Loucy (cell line): ENCODE measurements around the gene SKI.

Experiments
- H2AFZ ChIP-seq: fragments of 200-600 bp; sonication (generic); 2 replicates; pipeline ENCODE4 v1.6.0; 2016; ENCODE audit warnings: antibody characterized with exemption, mild to moderate bottlenecking, low read length, moderate library complexity
- H3F3A ChIP-seq: fragments of 200-600 bp; 2 replicates; pipeline ENCODE4 v1.6.0; 2016; ENCODE audit warnings: antibody characterized with exemption, low read depth, mild to moderate bottlenecking
- H3K27me3 ChIP-seq: fragments of 200-600 bp; sonication (generic); 2 replicates; pipeline ENCODE4 v1.6.1; 2014; ENCODE audit warnings: low read length, mild to moderate bottlenecking; ENCODE audit not compliant: insufficient read depth, poor library complexity, severe bottlenecking
- H3K36me3 ChIP-seq: fragments of 200-600 bp; sonication (generic); 2 replicates; pipeline ENCODE4 v1.6.1; 2016; ENCODE audit warnings: low read length; ENCODE audit not compliant: insufficient read depth
- H3K4me1 ChIP-seq: fragments of 200-600 bp; sonication (generic); 2 replicates; pipeline ENCODE4 v1.5.1; 2014; ENCODE audit warnings: low read length, mild to moderate bottlenecking; ENCODE audit not compliant: insufficient read depth, poor library complexity, severe bottlenecking
- H3K4me2 ChIP-seq: fragments of 200-600 bp; sonication (generic); 2 replicates; pipeline ENCODE4 v1.6.0; 2014; ENCODE audit warnings: antibody characterized with exemption, low read length, low read depth, mild to moderate bottlenecking; ENCODE audit not compliant: poor library complexity, severe bottlenecking
- H3K4me3 ChIP-seq: fragments of 200-600 bp; sonication (generic); 2 replicates; pipeline ENCODE4 v1.5.1; 2014; ENCODE audit warnings: low read length, mild to moderate bottlenecking, mixed read lengths; ENCODE audit not compliant: poor library complexity, severe bottlenecking
- H3K79me2 ChIP-seq: fragments of 200-600 bp; sonication (generic); 2 replicates; pipeline ENCODE4 v1.6.1; 2014; ENCODE audit warnings: low read length; ENCODE audit not compliant: insufficient read depth
- H3K9ac ChIP-seq: fragments of 200-600 bp; sonication (generic); 2 replicates; pipeline ENCODE4 v1.6.0; 2014; ENCODE audit warnings: mild to moderate bottlenecking, low read depth, low read length, moderate library complexity; ENCODE audit not compliant: poor library complexity, severe bottlenecking
- H3K9me2 ChIP-seq: fragments of 200-600 bp; sonication (generic); replicated peaks from 2 replicates; pipeline ENCODE4 v1.6.1; 2016; ENCODE audit warnings: low read depth, low read length, mixed read lengths
- H3K9me3 ChIP-seq: fragments of 200-600 bp; sonication (generic); 2 replicates; pipeline ENCODE4 v1.6.1; 2014; ENCODE audit warnings: mild to moderate bottlenecking, antibody characterized with exemption, low read length, low read depth; ENCODE audit not compliant: insufficient read depth
- H4K20me1 ChIP-seq: fragments of 200-600 bp; sonication (generic); 2 replicates; pipeline ENCODE4 v1.6.0; 2014; ENCODE audit warnings: antibody characterized with exemption, low read length, mild to moderate bottlenecking; ENCODE audit not compliant: insufficient read depth, poor library complexity, severe bottlenecking
- CTCF ChIP-seq: fragments of 200-600 bp; sonication (generic); conservative IDR thresholded peaks from 2 replicates; pipeline ENCODE4 v1.5.1; 2014; ENCODE audit warnings: mild to moderate bottlenecking, antibody characterized with exemption, low read length
- EZH2phosphoT487 ChIP-seq: fragments of 200-600 bp; IDR thresholded peaks from 2 replicates; pipeline ENCODE4 v1.6.1; 2018; ENCODE audit warnings: antibody characterized with exemption, mild to moderate bottlenecking, moderate library complexity, borderline replicate concordance

SKI gene

GRCh38 chr1:2341706-2342383, 113.7 kb downstream of the SKI start:
- no peaks in the 10 kb centered on the region for H3K27me3 ChIP-seq
- H3K9me3 ChIP-seq, result no peaks in the 10 kb centered on the region
- no peak overlapping the region for H3K4me3 ChIP-seq
- H3F3A ChIP-seq, result no peaks in the 10 kb centered on the region
- no peaks in the 10 kb centered on the region for H4K20me1 ChIP-seq
- H3K9me2 ChIP-seq, result no peaks in the 10 kb centered on the region
- H3K4me1 ChIP-seq, result no peaks in the 10 kb centered on the region
- H3K79me2 ChIP-seq, result no peaks in the 10 kb centered on the region
- TF ChIP-seq CTCF (no peak), EZH2phosphoT487 (no peak)
- no peak overlapping the region for H3K4me2 ChIP-seq
- no peaks in the 10 kb centered on the region for H3K36me3 ChIP-seq
- no peak overlapping the region for H3K9ac ChIP-seq
- H2AFZ ChIP-seq, result no peak overlapping the region

GRCh38 chr1:2342384-2343022, 114.4 kb downstream of the SKI start:
- H2AFZ ChIP-seq, result no peak overlapping the region
- no peaks in the 10 kb centered on the region for H3K79me2 ChIP-seq
- no peaks in the 10 kb centered on the region for H3F3A ChIP-seq
- no peaks in the 10 kb centered on the region for H3K27me3 ChIP-seq
- no peaks in the 10 kb centered on the region for H3K36me3 ChIP-seq
- H3K4me2 ChIP-seq, result no peak overlapping the region
- TF ChIP-seq EZH2phosphoT487, result no peak
- H3K9ac ChIP-seq, result no peak overlapping the region
- H3K4me1 ChIP-seq, result no peaks in the 10 kb centered on the region
- H4K20me1 ChIP-seq, result no peaks in the 10 kb centered on the region
- no peaks in the 10 kb centered on the region for H3K9me2 ChIP-seq
- H3K9me3 ChIP-seq, result no peaks in the 10 kb centered on the region
- no peak overlapping the region for H3K4me3 ChIP-seq

GRCh38 chr1:2343023-2343935, 115.2 kb downstream of the SKI start:
- Histone ChIP-seq H3K9me2 (no peaks in the 10 kb centered on the region), H3F3A (no peaks in the 10 kb centered on the region), H3K4me3 (no peak overlapping the region), H2AFZ (no peak overlapping the region), H3K4me1 (no peaks in the 10 kb centered on the region), H4K20me1 (no peaks in the 10 kb centered on the region), H3K27me3 (no peaks in the 10 kb centered on the region), H3K36me3 (no peaks in the 10 kb centered on the region), H3K4me2 (no peak overlapping the region), H3K9me3 (no peaks in the 10 kb centered on the region), H3K9ac (no peak overlapping the region), H3K79me2 (no peaks in the 10 kb centered on the region)
- TF ChIP-seq EZH2phosphoT487 (no peak), CTCF (no peak)
